GM21447 (cell line): ENCODE results near the gene SLC20A1.
A peak's percentile ranks its signal among the peaks of the same experiment; 100 is the strongest.

Experiments
- ATAC-seq: cut with Tn5 transposase; IDR thresholded peaks from one replicate; pipeline ENCODE4 v1.9.1; 2021; ENCODE audit not compliant: unreplicated experiment

SLC20A1 gene

GRCh38 chr2:112623913-112624777 is 21.6 kb upstream of the SLC20A1 start:
- peak; percentile 87 for ATAC-seq

- no peak for ATAC-seq
These were observed 20.1 kb upstream of the SLC20A1 start for GRCh38 chr2:112625474-112626114.

GRCh38 chr2:112626604-112627059 is 19.1 kb upstream of the SLC20A1 start:
- ATAC-seq: no peak

GRCh38 chr2:112627060-112628040 is 18.4 kb upstream of the SLC20A1 start:
- ATAC-seq: no peak

GRCh38 chr2:112629224-112629623 is 16.5 kb upstream of the SLC20A1 start:
- ATAC-seq: no peak

- ATAC-seq: no peak
These were observed 15.9 kb upstream of the SLC20A1 start for GRCh38 chr2:112629823-112630222.

- ATAC-seq: no peak
These were observed 15.5 kb upstream of the SLC20A1 start for GRCh38 chr2:112630268-112630667.

GRCh38 chr2:112633708-112634107 is 12.0 kb upstream of the SLC20A1 start:
- ATAC-seq: no peak

- no peak for ATAC-seq
These were observed 11.4 kb upstream of the SLC20A1 start for GRCh38 chr2:112634153-112634873.

GRCh38 chr2:112634874-112635157 is 10.9 kb upstream of the SLC20A1 start:
- ATAC-seq: no peak

- ATAC-seq: peak; percentile 93
These were observed 9.0 kb upstream of the SLC20A1 start for GRCh38 chr2:112636605-112637288.

- ATAC-seq: no peak
These were observed 8.5 kb upstream of the SLC20A1 start for GRCh38 chr2:112637289-112637660.

GRCh38 chr2:112639936-112640335 is 5.8 kb upstream of the SLC20A1 start:
- ATAC-seq: no peak

GRCh38 chr2:112640467-112640799 is 5.3 kb upstream of the SLC20A1 start:
- ATAC-seq: no peak

- ATAC-seq: no peak
These were observed 4.7 kb upstream of the SLC20A1 start for GRCh38 chr2:112640800-112641675.

GRCh38 chr2:112641701-112642100 is 4.0 kb upstream of the SLC20A1 start:
- no peak for ATAC-seq

GRCh38 chr2:112642561-112642960 is 3.2 kb upstream of the SLC20A1 start:
- ATAC-seq: no peak

- no peak for ATAC-seq
These were observed 2.8 kb upstream of the SLC20A1 start for GRCh38 chr2:112642966-112643365.

- ATAC-seq: no peak
These were observed 2.3 kb upstream of the SLC20A1 start for GRCh38 chr2:112643488-112643887.
